GM19035 (cell line): Measurements from ENCODE around the gene ILF2.
"Not testable (repeated sequence)": the region's sequence is repeated elsewhere in the genome, so short reads cannot be mapped to it uniquely, and the experiment has no call there.

ENCODE experiments used
- ATAC-seq: cut with Tn5 transposase; IDR thresholded peaks from one replicate; pipeline ENCODE4 v1.9.1; 2021; ENCODE audit not compliant: unreplicated experiment

The ILF2 gene

DNA sequence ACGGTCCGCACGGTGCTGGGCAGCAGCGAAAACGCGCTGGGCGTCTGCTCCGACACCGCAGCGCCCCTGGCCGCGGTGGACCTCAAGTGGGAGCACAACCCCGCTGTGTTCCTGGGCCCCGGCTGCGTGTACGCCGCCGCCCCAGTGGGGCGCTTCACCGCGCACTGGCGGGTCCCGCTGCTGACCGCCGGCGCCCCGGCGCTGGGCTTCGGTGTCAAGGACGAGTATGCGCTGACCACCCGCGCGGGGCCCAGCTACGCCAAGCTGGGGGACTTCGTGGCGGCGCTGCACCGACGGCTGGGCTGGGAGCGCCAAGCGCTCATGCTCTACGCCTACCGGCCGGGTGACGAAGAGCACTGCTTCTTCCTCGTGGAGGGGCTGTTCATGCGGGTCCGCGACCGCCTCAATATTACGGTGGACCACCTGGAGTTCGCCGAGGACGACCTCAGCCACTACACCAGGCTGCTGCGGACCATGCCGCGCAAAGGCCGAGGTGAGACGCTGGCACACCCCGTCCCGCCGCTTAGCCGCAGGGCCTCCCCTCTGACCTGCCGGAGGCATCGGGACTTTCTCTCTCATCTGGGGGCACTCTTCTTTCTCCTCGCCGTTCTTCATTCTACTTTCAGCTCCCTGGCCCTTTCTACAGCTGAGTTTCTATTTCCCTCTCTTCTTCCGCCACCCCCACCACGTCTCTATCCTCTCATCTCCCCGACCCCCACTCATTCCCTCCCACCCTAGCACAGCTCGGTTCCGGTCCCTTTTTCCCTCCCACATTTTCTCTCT, 8.7 kb upstream of the ILF2 start:
- ATAC-seq: no peak

DNA sequence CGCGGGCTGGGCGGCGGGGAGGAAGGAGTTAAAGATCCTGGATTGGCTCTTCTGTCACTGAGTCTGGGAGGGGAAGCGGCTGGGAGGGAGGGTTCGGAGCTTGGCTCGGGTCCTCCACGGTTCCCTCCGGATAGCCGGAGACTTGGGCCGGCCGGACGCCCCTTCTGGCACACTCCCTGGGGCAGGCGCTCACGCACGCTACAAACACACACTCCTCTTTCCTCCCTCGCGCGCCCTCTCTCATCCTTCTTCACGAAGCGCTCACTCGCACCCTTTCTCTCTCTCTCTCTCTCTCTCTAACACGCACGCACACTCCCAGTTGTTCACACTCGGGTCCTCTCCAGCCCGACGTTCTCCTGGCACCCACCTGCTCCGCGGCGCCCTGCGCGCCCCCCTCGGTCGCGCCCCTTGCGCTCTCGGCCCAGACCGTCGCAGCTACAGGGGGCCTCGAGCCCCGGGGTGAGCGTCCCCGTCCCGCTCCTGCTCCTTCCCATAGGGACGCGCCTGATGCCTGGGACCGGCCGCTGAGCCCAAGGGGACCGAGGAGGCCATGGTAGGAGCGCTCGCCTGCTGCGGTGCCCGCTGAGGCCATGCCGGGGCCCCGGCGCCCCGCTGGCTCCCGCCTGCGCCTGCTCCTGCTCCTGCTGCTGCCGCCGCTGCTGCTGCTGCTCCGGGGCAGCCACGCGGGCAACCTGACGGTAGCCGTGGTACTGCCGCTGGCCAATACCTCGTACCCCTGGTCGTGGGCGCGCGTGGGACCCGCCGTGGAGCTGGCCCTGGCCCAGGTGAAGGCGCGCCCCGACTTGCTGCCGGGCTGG, 7.9 kb upstream of the ILF2 start, which contains the start of gene NPR1:
Gene NPR1, plus strand, starts transcription at position 170 of the 818 bp plus-strand sequence. Its CDS starts 421 bp downstream, at position 591.
- ATAC-seq: no peak

DNA sequence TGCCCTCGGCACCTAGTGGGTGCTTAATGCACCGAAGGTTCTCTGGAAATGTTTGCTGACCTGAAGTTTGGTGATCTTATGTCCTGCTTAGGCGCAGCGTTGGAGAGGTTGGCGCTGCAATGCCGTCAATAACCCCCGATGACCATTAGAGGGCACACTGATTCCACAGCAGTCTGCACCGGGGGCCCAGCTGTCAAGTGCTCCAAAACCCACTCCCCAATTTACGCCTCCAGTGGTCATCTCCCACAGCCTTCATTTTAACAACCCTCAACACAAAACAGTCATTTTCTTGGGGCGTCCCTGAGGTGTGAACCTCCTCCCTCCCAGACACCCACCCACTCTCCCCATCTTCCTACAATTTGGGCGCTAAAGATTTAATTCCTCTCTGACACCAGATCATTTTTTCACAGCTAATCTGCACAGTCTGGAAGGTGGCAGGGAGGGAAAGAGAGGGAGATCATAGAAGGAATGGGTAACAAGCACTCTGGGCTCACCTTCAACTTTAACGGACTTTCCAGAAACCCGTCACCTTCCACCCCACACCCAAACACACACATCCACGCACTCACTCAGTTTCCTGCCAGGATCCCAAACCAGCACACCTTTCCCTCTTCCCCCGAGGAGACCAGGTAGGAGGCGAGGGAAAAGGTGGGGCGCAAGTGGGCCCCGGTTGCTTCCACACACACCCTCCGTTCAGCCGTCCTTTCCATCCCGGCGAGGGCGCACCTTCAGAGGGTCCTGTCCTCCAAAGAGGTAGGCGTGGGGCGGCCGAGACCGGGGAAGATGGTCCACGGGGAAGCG, 7.1 kb upstream of the ILF2 start:
- ATAC-seq: no peak

DNA sequence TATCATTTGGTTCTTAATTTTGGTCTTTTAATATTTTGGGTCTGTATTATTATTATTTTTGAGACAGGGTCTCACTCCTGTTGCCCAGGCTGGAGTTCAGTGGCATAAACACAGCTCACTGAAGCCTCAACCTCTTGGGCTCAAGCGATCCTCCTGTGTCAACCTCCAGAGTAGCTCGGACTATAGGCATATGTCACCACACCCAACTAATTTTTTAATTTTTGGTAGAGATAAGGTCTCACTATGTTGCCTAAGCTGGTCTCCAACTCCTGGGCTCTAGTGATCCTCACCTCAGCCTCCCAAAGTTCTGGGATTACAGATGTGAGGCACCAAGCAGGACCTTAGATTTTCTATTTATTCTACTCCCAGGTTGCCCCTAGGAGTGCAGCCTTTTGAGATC, 2.7 kb upstream of the ILF2 start:
- no peak for ATAC-seq

DNA sequence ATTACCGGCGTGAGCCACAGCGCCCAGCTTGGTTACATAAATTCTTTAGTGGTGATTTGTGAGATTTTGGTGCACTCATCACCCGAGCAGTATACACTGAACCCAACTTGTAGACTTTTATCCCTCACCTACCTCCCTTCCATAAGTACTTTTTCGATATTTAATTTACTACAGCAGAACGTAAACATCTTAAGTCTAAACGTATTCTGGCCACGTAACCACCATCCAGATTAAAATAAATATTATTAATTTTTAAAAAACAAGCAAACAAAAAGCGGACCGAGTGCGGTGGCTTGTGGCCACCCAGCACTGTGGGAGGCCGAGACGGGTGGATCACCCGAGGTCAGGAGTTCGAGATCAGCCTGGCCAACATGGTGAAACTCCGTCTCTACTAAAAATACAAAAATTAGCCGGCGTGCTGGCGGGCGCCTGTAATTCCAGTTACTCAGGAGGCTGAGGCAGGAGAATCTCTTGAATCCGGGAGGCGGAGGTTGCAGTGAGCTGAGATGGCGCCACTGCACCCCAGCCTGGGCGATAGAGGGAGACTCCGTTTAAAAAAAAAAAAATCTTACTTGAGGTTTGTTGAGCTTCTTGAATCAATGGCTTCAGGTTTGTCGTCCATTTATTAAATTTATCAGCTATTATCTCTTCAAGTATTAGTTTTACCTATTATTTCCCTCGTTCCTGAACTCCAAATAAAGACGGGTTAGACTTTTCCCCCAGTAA, 998 bp upstream of the ILF2 start:
- peak; percentile 10 for ATAC-seq

DNA sequence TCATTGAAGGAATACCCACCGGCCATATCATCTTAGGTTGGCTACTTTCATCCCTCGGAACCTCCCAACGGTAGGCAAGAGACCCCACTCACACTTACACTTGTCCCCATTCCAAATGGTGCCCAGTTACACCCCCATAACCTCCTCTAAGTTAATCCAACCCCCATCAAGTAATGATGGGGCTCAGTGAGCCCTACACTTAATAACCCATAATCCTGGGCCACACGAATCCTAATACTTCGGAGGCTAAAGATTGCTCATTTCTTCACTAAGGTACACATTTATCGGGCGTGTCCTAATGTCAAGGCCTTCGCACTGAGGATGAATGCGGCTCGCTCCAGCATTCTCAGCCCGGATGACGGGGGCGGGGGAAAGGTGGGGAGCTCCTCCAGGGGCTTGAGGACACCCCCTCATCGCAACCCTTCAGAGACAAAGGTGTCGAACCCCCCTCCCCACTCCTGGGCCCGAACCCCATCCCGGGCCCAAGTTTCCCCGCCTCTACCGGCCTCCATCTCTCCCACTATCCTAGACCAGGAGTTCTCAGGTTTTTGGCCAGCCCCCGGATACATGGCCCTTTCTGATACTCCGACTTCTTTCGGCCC, 435 bp downstream of the ILF2 start:
- peak; percentile 3 for ATAC-seq

DNA sequence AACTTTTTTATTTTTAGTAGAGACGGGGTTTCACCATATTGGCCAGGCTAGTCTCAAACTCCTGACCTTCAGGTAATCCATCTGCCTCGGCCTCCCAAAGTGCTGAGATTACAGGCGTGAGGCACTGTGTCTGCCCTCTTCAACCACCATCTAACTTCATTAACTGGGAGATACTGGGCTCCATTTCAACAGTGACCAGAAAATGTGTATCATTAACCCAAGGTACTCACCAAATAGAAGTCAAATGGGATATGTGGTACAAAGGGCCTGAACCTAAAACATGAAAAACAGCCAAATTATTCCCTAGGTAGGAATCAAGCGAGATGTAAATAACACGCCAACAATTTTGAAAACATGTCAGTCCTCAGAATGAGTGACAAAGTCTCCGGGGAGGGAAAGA, 1.2 kb downstream of the ILF2 start:
- no peak for ATAC-seq

DNA sequence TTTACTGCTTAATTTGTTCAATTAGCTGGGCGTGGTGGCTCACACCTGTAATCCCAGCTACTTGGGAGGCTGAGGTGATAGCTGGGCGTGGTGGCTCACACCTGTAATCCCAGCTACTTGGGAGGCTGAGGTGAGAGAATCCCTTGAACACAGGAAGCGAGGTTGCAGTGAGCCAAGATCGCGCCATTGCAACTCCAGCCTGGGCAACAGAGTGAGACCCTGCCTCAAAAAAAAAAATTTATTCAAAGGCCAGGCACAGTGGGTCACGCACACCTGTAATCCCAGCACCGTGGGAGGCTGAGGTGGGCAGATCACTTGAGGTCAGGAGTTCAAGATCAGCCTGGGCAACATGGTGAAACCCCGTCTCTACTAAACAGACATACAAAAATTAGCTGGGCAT, 2.1 kb downstream of the ILF2 start:
- not testable (repeated sequence) for ATAC-seq

DNA sequence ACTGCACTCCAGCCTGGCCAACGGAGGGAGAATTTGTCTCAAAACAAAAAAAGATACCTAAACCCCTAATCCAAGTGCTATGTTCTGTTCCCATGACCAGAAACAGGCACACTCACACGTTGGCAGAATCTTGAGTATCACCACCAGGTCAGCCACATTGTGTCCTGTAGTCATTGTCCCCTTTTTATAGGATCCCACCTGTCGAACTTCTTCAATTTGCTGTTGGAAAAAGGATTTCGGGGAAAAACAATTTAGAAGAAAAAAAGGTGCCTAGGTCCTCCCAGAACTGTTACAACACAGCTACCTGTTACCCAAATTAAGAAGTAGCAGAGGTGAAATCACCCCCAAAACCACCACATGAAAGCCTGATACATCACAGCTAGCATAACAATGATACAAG, 3.4 kb downstream of the ILF2 start:
- ATAC-seq: no peak

DNA sequence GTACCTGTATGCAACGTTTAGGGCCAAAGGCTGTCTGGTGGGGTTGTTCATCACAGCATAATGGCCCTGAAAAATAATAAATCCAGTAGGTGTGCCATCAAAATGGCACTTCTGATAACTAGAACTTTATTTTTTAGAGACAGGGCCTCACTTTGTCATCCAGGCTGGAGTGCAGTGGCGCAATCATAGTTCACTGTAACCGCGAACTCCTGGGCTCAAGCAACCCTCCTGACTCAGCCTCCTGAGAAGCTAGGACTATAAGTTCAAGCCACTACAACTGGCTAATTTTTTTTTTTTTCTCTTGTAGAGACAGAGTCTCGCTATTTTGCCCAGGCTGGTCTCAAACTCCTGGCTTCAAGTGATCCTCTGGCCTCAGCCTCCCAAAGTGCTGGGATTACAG, 7.6 kb downstream of the ILF2 start:
- ATAC-seq: no peak

DNA sequence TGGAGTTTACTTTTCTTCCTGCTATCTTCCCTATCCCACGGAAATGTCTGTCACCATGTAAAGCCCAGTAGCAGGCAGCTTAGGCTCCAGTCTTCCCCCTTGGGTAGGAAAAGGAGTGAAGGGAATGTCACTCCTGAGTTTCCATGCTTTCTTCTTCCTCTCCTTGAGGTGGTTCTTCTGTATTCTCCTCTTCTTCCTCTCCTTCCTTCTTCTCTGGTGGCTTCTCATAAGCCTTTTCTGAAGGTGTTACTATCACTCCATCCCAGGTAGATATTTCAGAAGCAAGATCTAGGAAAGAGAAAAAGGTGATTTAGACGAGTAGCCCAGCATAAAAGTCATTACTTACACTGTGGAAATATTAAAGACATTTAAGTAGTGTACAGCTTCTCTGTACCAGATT, 8.5 kb downstream of the ILF2 start:
- ATAC-seq: no peak

DNA sequence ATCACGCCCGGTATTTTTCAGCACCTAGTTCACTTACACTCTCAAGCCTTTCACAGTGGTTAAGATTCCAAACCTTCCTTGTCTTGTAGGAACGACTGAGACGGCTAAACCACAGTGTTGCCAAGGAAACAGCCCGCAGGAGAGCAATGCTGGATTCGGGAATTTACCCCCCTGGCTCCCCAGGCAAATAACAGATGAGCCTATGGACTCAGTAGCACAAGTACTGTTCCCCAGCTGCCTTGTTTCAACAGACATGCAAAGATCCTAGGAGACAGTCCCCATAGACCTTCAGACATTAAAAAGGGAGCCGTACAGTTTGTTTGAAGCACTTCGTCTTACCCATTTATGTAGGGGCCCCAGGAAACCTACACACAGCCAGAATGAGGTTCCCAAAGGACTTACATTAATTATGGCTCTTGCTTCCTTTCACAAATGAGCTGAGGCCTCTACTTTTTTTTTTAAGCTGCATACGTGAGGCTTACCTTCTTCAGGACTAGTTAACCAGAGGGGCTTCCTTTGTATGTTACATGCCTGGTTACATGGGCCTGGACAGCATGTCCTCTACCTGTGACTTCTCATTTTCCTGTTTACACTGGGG, 9.6 kb downstream of the ILF2 start:
- ATAC-seq: no peak

DNA sequence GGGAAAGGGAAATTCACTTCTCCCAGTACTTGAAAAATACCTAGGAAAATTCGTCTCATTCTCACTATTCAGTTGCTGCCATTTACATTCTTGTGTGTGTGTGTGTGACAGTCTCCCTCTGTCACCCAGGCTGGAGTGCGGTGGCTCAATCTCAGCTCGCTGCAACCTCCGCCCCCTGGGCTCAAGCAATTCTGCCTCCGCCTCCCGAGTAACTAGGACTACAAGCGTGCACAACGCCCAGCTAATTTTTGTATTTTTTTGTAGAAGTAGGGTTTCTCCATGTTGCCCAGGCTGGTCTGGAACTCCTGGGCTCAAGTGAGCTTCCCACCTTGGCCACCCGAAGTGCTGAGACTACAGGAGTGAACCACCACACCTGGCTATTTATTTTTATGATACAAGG, 11.1 kb downstream of the ILF2 start:
- no peak for ATAC-seq

DNA sequence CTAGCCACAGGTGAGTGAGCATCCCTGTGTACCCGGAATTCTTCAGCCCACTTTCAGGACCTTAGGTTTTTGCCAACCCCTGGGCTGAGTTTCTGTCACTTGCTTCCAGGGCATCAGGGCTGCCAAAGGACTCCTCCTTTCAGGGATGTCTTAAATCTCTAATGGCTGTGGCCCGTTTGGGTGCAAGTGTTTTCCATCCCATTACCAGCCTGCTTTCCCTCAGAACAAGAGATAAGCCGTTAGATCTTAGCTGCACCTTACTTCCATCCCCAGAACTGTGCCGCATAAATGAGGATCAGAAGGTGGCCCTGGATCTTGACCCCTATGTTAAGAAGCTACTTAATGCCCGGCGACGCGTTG, 11.6 kb downstream of the ILF2 start:
- no peak for ATAC-seq

DNA sequence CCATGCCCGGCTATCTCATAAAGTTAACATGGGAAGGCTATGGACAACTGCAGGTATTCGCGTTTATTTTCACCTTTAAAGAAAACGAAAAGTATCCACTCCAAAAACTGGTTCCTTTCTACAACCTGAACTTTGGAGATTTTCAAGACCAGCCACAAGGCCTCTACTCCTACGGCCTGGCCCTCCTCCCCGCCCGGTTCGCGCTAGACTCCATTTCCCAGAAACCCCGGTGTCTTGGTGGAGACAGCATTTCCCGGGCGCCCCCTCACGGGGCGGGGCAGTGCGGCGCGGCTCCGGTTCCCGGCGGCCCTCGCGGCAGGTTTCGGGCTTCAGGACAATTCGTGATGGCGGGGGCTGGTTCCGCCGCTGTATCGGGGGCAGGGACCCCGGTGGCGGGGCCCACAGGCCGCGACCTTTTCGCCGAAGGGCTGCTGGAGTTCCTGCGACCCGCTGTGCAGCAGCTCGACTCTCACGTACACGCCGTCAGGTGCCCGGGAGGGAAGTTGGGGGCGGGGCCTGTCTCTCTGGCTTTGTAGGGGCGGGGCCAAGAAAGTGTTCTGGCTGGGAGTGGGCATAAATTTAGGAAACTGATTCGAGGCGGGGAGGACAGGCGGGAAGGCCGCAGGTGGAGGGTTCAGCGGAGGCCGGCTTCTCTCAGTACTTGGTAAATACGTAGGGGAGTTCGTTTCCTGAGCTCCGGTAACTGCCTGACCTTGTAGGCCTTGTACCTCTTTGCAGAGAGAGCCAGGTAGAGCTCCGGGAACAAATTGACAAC, 12.2 kb downstream of the ILF2 start, which contains the start of gene SNAPIN:
Gene SNAPIN, plus strand, starts transcription at position 304 of the 775 bp plus-strand sequence. Its CDS starts 41 bp downstream, at position 345.
- ATAC-seq: peak; percentile 95

DNA sequence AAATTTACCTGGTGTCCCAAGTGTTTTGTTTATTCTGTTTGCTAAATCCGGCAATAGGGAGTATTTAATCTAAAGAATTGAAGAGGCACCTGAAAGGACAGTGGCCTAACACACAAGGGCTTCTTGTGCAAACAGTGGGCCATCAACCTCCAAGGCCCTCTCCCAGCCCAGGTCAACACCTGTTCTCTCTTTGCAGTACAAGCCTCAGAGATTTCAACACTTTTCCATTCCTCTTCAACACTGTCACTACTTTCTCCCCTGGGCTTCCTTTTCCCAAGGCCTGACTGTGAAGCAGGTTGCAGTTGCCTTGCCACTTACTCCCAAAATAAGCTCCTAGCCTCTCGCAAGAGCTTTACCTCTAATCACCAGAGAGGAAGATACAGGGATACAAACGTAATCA, 15.5 kb downstream of the ILF2 start:
- no peak for ATAC-seq

DNA sequence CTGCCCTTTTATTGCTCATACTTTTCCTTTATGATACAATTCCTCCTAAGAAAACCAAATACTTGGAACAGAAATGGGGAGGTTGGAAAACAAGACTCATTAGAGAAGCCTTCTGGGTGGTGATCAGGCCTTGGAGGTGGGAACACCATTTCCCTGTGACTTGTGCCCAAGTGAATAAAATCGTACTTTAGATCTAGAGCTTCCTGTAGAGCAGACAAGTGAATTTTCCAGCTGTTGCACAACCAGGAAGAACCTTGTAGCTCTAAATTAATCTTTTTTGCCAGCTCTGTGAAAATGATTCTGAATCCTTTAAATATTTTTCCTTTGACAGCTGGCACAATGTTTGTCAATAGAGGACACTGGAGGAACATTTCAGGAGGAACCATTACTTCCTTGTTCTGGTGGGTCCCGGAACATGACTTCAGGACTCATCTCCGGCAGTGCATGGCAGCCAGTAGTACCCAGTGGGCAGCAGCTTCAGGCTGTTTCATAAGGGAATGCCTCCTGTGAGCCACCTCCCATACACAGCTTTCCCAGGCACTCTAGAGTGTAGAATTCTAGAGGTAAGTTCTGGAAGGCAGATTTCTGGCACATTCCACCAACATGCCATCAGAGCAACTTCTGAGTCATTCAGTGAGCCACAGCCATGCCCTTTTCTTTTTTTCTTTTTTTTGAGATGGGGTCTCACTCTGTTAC, 17.8 kb downstream of the ILF2 start:
- no peak for ATAC-seq

DNA sequence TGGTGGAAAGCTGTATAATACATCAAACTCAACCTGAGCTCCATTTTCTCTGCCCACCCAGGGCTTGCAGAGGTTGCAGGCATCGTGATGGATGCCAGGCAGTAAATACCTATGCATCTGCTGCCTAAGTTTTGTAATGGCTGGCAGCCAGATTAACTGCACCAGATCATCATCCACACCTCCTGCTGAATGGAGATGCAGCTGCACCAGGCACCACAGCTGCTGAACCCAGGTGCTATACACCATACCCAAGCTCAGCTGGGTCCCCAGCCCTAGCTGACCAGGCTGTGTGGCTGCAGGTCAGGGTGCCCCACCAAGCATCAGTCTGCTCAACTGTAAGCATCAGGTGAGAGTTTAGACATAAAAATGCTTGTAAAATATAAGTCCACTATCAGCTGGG, 19.0 kb downstream of the ILF2 start:
- no peak for ATAC-seq

DNA sequence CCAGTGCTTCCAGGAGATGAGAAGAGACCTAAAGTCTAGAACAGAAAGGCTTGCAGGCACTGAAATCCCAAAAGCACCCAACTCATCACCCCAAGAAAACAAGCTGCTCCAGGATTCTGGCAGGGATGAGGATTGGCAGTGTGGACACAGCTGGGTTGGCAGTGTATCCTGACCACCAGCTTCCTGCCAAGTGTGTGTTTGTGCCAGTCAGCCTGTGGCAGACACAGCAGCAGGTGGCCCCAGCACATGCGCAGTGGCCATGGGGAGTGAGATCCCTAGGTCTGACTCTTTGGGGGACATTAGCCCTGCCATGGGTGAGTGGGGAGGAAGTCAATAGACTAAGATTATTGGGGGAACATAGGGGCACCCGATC, 20.9 kb downstream of the ILF2 start:
- no peak for ATAC-seq
